Esophagus squamous epithelium (tissue), 5 donors: ENCODE results near the gene GPSM1. TPM values are rescaled to one million over a fixed set of nuclear protein-coding genes. Genes with fewer than 3 reads are reported as not detected.

Experiments used
- DNase-seq: peaks from one replicate; lab custom pipeline; 2025; lab: John Stamatoyannopoulos, UW
- H3K27ac ChIP-seq, 4 donors: fragments of 200-600 bp; sonication (generic); one replicate each; pipeline ENCODE4 v1.5.1; 2016 to 2019; ENCODE audit warnings: mild to moderate bottlenecking in 1 of 4
- H3K27me3 ChIP-seq, 4 donors: fragments of 200-600 bp; sonication (generic); 1 replicate in 3 of 4; 2 replicates in 1 of 4; pipeline versions ENCODE4 v1.5.1 to v1.6.0; 2017 to 2021; ENCODE audit warnings: antibody characterized with exemption in 1 of 4
- H3K36me3 ChIP-seq, 3 donors: fragments of 200-600 bp; sonication (generic); one replicate each; pipeline ENCODE4 v1.5.1; 2016 to 2019
- H3K4me1 ChIP-seq, 3 donors: fragments of 200-600 bp; sonication (generic); one replicate each; pipeline ENCODE4 v1.5.1; 2017 to 2019
- H3K4me3 ChIP-seq, 4 donors: fragments of 200-600 bp; sonication (generic); 1 replicate in 3 of 4; 2 replicates in 1 of 4; pipeline ENCODE4 v1.5.1; 2016 to 2019; ENCODE audit warnings: mild to moderate bottlenecking in 2 of 4, moderate library complexity in 1 of 4
- H3K9me3 ChIP-seq, 3 donors: fragments of 200-600 bp; sonication (generic); one replicate each; pipeline ENCODE4 v1.5.1; 2016 to 2019
- CTCF ChIP-seq, 6 experiments: fragments of 450-650 bp in 4 of 6; fragments of 200-600 bp in 2 of 6; sonication (generic) in 2 of 6; IDR thresholded peaks; one replicate each; pipeline ENCODE4 v1.5.1; 2016 to 2019; ENCODE audit warnings: antibody characterized with exemption in 6 of 6, mild to moderate bottlenecking in 4 of 6, moderate library complexity in 4 of 6
- POLR2A ChIP-seq, 4 donors: fragments of 450-650 bp; IDR thresholded peaks; one replicate each; pipeline ENCODE4 v1.6.1; 2017; ENCODE audit warnings: antibody characterized with exemption in 4 of 4, mild to moderate bottlenecking in 4 of 4, moderate library complexity in 3 of 4
- WGBS, 2 donors: methylation state at CpG; one replicate each; pipeline ENCODE4 v1.1.5; 2018; 5-methylcytosine and 5-hydroxymethylcytosine counted together
- intact Hi-C: fragments of 100-400 bp; cut with DNase I; formaldehyde crosslinking; loops from one replicate; pipeline ENCODE4 v1.15.0; 2022
- total RNA-seq, 4 donors: library from RNA; depleted of rRNA; stranded (reverse); fragments of >200 nt; gene quantifications; one replicate each; pipeline ENCODE4 v1.1.0, GENCODE V29; 2016
- donor health status: DM: yes; HTN: yes; CAD: no.

The GPSM1 gene
- total RNA-seq, 4 donors from 2014 or later, result 0.72 to 8.2 (median 1.9) TPM

GRCh38 chr9:136309101-136309801 is 18.1 kb upstream of the GPSM1 start:
- intact Hi-C loops, result no loop called here
- Histone ChIP-seq H3K4me1 (peaks cover 0 to 22% (median 0%) of the 10 kb centered on the region in 3 donors), H3K9me3 (peaks cover 0 to 3% (median 0%) of the 10 kb centered on the region in 3 donors), H3K27ac (no peak overlapping the region), H3K36me3 (no peaks in the 10 kb centered on the region), H3K27me3 (peaks cover 0 to 70% (median 0%) of the 10 kb centered on the region in 4 donors), H3K4me3 (no peak overlapping the region)
- DNase-seq, result no peak
- TF ChIP-seq POLR2A (IDR thresholded peaks at IDR 0.05), result no peak
- TF ChIP-seq CTCF (IDR thresholded peaks at IDR 0.05), result no peak
- WGBS, 2 donors, result 17% methylated on average over 2 of the region's 22 CpGs; no CpG with 5 or more reads in 1 of the 2 donors

GRCh38 chr9:136309806-136310220 is 17.5 kb upstream of the GPSM1 start:
- TF ChIP-seq POLR2A (IDR thresholded peaks at IDR 0.05) (no peak), CTCF (IDR thresholded peaks at IDR 0.05) (no peak)
- Histone ChIP-seq H3K4me3 (no peak overlapping the region), H3K36me3 (no peaks in the 10 kb centered on the region), H3K27ac (no peak overlapping the region), H3K9me3 (peaks cover 0 to 8% (median 5%) of the 10 kb centered on the region in 3 donors), H3K4me1 (peaks cover 0 to 22% (median 0%) of the 10 kb centered on the region in 3 donors), H3K27me3 (peaks cover 0 to 64% (median 0%) of the 10 kb centered on the region in 4 donors)
- 81 to 88% methylated on average over 2 to 5 of the region's 5 CpGs for WGBS, 2 donors
- no peak for DNase-seq
- intact Hi-C loops, result no loop called here

- Histone ChIP-seq H3K4me1 (peaks cover 0 to 22% (median 0%) of the 10 kb centered on the region in 3 donors), H3K36me3 (no peaks in the 10 kb centered on the region), H3K27me3 (peaks cover 0 to 58% (median 0%) of the 10 kb centered on the region in 4 donors), H3K27ac (no peak overlapping the region), H3K4me3 (no peak overlapping the region), H3K9me3 (peaks cover 0 to 14% (median 11%) of the 10 kb centered on the region in 3 donors)
- TF ChIP-seq POLR2A (IDR thresholded peaks at IDR 0.05) (no peak), CTCF (IDR thresholded peaks at IDR 0.05) (no peak)
- intact Hi-C loops, result no loop called here
- no peak for DNase-seq
- 32 to 57% methylated on average over 5 to 8 of the region's 28 CpGs for WGBS, 2 donors
Measured at GRCh38 chr9:136310273-136311030, 16.9 kb upstream of the GPSM1 start.

GRCh38 chr9:136311051-136312008 is 16.0 kb upstream of the GPSM1 start:
- Histone ChIP-seq H3K4me3 (no peak overlapping the region), H3K27ac (no peak overlapping the region), H3K27me3 (peaks cover 0 to 50% (median 0%) of the 10 kb centered on the region in 4 donors), H3K36me3 (no peaks in the 10 kb centered on the region), H3K9me3 (peaks cover 0 to 18% (median 11%) of the 10 kb centered on the region in 3 donors), H3K4me1 (peaks cover 0 to 22% (median 0%) of the 10 kb centered on the region in 3 donors)
- DNase-seq, result no peak
- TF ChIP-seq CTCF (IDR thresholded peaks at IDR 0.05), result no peak
- no peak for TF ChIP-seq POLR2A (IDR thresholded peaks at IDR 0.05)
- WGBS, 2 donors, result 0% methylated on average over 2 of the region's 23 CpGs; no CpG with 5 or more reads in 1 of the 2 donors
- intact Hi-C loops, result no loop called here
